A549 treated with dexamethasone at 1 μM for 4 hours (cell line): ENCODE data around the gene SHCBP1L. TPM values are rescaled to one million over a fixed set of nuclear protein-coding genes. Genes with fewer than 3 reads are reported as not detected.

Experiments
- total RNA-seq: library from RNA; stranded (reverse); fragments of 200-300 nt; extraction: Qiagen RNA extraction; gene quantifications from 5 replicates; pipeline ENCODE4 v1.2.3, GENCODE V29; 2022

SHCBP1L gene
- not detected in 5 replicates for total RNA-seq

DNA sequence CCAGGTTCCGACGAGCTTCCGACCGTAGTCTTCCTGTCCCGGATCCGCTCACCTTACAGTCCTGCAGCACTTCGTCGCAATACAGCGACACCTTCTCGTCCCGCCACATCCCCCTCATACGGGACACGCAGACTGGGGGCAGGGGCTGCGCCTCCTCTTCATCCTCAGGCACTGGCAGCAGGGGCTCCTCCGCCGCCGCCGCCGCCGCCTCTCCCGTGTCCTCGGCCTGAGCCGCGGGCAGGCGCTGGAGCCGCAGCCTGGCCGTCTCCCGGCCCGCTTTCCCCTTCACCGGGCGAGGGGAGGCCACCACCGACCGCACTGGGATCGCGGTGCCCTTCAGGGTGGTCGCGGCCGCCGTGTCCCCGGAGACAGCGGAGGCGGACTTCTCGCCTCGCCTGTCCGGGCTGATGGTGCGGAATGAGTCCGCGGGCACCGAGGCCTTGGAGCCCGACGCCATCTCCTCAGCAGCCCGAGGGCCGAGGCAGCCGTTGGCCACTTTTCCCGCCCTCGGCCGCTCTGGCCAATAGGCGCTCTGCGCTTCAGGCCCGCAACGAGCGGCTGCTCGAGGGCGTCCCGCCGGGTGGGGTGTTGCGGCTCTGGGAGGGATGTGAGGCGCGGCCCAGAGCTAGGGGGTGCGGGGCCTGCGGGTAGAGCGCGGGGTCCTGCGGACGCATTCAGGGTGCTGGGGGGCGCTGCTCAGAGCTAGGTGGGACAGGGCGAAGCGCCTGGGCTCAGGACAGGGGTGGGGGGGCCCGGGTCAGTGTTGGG, at the start of gene SHCBP1L:
Gene SHCBP1L (minus strand): TSS at position 490 of the 768 bp plus-strand sequence. CDS start 33 bp downstream, at position 457.

Other genes with a start within 250 kb of the SHCBP1L start
- gene NPL, start 163.4 kb downstream of the SHCBP1L start, total RNA-seq, result 0.63 to 1.2 TPM (median 0.78 TPM) in 5 replicates
- 164 to 174 TPM (median 169 TPM) in 5 replicates for gene DHX9, start 113.8 kb downstream of the SHCBP1L start, total RNA-seq
- 103 to 142 TPM (median 131 TPM) in 5 replicates for gene LAMC1, start 70.3 kb upstream of the SHCBP1L start, total RNA-seq
- gene LAMC2, start 233.1 kb upstream of the SHCBP1L start, total RNA-seq, result 16.0 to 21.3 TPM (median 17.9 TPM) in 5 replicates